ENCODE results near the gene RPL36.

DNA sequence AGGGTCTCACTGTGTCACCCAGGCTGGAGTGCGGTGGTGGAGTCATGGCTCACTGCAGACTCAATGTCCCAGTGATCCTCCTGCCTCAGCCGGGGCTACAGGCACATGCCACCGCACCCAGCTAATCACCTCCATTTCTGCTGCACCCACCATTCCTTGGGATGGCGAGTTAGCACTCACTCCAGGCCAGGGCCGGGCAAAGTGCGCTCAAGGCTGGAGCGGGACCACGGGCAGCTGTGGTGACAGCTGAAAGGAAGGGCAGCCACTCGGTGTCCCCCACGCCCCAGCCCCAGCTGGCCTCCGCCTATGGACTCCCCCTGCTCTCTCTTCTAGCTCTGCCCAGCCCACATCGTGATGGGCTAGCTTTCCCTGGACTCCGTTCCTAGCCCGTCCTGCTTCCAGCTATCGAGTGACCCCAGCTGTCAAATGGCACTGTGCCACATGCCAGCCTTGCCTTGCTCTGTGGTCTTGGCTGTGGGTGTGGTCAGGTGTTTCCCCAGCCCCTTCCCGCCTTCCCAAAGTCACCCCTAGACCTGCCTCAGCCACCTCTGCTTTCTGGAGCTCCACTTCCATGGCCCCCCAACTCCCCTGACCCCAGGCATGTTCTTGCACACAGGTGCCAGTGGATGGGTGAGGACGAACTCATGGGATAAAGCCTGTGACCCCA, 13.9 kb upstream of the RPL36 start:
- TF ChIP-seq POLR2A (IDR thresholded peaks at IDR 0.05; ENCODE audit: low read depth, low read length) (no peak), SPI1 (IDR thresholded peaks at IDR 0.05; ENCODE audit: low read depth, low read length) (no peak)

All from GM12891 (cell line).